Endodermal cell (in vitro differentiated cells): ENCODE data around the gene PSMC3IP. TPM values are rescaled to one million over a fixed set of nuclear protein-coding genes. Genes with fewer than 3 reads are reported as not detected.

Experiments used
- DNase-seq: peaks from one replicate; pipeline ENCODE4 v3.0.0-alpha.2; 2017
- H3K27ac ChIP-seq: 2 replicates; pipeline ENCODE4 v1.5.1; 2013; ENCODE audit warnings: mild to moderate bottlenecking, low read depth, low read length, moderate library complexity
- H3K27me3 ChIP-seq: 2 replicates; pipeline ENCODE4 v1.6.1; 2013; ENCODE audit warnings: mild to moderate bottlenecking, low read length, moderate library complexity; ENCODE audit not compliant: insufficient read depth, control insufficient read depth, poor library complexity, severe bottlenecking
- H3K36me3 ChIP-seq: 2 replicates; pipeline ENCODE4 v1.7.0; 2013; ENCODE audit warnings: mild to moderate bottlenecking, low read length, moderate library complexity; ENCODE audit not compliant: control insufficient read depth, insufficient read depth
- H3K4me1 ChIP-seq: one replicate; pipeline ENCODE4 v1.7.0; 2013; ENCODE audit warnings: low read length; ENCODE audit not compliant: control insufficient read depth, insufficient read depth
- H3K4me3 ChIP-seq: 2 replicates; pipeline ENCODE4 v1.5.1; 2013; ENCODE audit warnings: mild to moderate bottlenecking, low read length, moderate library complexity
- H3K9ac ChIP-seq: 2 replicates; pipeline ENCODE4 v1.6.1; 2013; ENCODE audit warnings: mild to moderate bottlenecking, low read length, moderate library complexity; ENCODE audit not compliant: poor library complexity, severe bottlenecking; ENCODE audit errors: extremely low read depth
- H3K9me3 ChIP-seq: 2 replicates; pipeline ENCODE4 v1.6.1; 2013; ENCODE audit warnings: mild to moderate bottlenecking, low read length, moderate library complexity; ENCODE audit not compliant: control insufficient read depth
- H3K27ac Mint-ChIP-seq: 2 replicates; pipeline ENCODE4 v1.8.0; 2020; ENCODE audit warnings: mixed read lengths
- H3K27me3 Mint-ChIP-seq: 2 replicates; pipeline ENCODE4 v1.8.0; 2021; ENCODE audit warnings: mild to moderate bottlenecking, mixed read lengths; ENCODE audit not compliant: insufficient read depth
- H3K36me3 Mint-ChIP-seq: 2 replicates; pipeline ENCODE4 v1.8.0; 2020; ENCODE audit warnings: low read depth, mixed read lengths
- H3K4me1 Mint-ChIP-seq: 2 replicates; pipeline ENCODE4 v1.8.0; 2020; ENCODE audit warnings: mixed read lengths
- H3K4me3 Mint-ChIP-seq: 2 replicates; pipeline ENCODE4 v1.8.0; 2020; ENCODE audit warnings: mild to moderate bottlenecking, moderate library complexity, mixed read lengths
- H3K9me3 Mint-ChIP-seq: 2 replicates; pipeline ENCODE4 v1.8.0; 2020; ENCODE audit warnings: mild to moderate bottlenecking, mixed read lengths
- WGBS, 2 experiments: methylation state at CpG; one replicate each; pipeline versions ENCODE4 v1.1.5 to v1.1.7; 2013; ENCODE audit warnings: missing lambda C conversion rate in 2 of 2, mixed read lengths in 1 of 2; ENCODE audit not compliant: insufficient coverage in 1 of 2, insufficient read length in 1 of 2; 5-methylcytosine and 5-hydroxymethylcytosine counted together
- total RNA-seq, 2 donors: library from RNA; stranded (reverse); fragmentation: NEBNext Ultra II Directional in 1 of 2; extraction: Animal tissue kit (Norgen Biotek cat#: 25700) in 1 of 2; gene quantifications; 2 replicates in 1 of 2; 3 replicates in 1 of 2; pipeline ENCODE4 v1.2.1, GENCODE V29; 2021
- TF ChIP-seq, protein P1 (sequence below): fragments of 200-600 bp; sonication (generic); conservative IDR thresholded peaks from 2 replicates; pipeline ENCODE4 v1.5.0; 2021; ENCODE audit warnings: antibody characterized with exemption, mild to moderate bottlenecking

Gene PSMC3IP
- total RNA-seq, 2 donors from 2014 or later = 27.8 to 38.6 TPM

DNA sequence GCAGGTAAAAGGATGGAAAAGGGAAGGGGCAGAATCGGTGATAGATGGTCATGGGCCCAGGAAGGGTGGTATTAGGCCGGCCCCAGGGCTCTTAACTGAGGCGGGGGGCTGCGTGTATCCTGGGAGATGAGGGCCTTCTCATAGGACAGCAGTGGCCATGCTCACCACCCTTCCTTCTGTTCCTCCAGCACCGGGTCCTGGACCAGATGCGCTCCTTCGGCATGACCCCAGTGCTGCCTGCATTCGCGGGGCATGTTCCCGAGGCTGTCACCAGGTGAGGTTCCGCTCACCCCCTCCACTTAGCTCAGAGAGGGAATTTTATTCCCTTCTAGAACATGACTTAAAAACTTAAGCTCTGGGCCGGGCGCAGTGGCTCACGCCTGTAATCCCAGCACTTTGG is 39.0 kb downstream of the PSMC3IP start:
- Histone ChIP-seq H3K4me3 (no peak overlapping the region), H3K9ac (no peak overlapping the region), H3K27ac (no peak overlapping the region), H3K27me3 (no peaks in the 10 kb centered on the region), H3K36me3 (peaks cover 10% of the 10 kb centered on the region), H3K4me1 (peaks cover 6% of the 10 kb centered on the region), H3K9me3 (no peaks in the 10 kb centered on the region)
- Mint-ChIP-seq H3K27me3 (no peaks in the 10 kb centered on the region), H3K4me1 (peaks cover 11% of the 10 kb centered on the region), H3K27ac (no peak overlapping the region), H3K36me3 (peaks cover 24% of the 10 kb centered on the region), H3K4me3 (no peak overlapping the region), H3K9me3 (no peaks in the 10 kb centered on the region)
- TF ChIP-seq, protein P1, sequence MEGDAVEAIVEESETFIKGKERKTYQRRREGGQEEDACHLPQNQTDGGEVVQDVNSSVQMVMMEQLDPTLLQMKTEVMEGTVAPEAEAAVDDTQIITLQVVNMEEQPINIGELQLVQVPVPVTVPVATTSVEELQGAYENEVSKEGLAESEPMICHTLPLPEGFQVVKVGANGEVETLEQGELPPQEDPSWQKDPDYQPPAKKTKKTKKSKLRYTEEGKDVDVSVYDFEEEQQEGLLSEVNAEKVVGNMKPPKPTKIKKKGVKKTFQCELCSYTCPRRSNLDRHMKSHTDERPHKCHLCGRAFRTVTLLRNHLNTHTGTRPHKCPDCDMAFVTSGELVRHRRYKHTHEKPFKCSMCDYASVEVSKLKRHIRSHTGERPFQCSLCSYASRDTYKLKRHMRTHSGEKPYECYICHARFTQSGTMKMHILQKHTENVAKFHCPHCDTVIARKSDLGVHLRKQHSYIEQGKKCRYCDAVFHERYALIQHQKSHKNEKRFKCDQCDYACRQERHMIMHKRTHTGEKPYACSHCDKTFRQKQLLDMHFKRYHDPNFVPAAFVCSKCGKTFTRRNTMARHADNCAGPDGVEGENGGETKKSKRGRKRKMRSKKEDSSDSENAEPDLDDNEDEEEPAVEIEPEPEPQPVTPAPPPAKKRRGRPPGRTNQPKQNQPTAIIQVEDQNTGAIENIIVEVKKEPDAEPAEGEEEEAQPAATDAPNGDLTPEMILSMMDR = no peak
- no peak for DNase-seq
- 94 to 98% methylated on average over 14 of the region's 14 CpGs for WGBS, 2 experiments

DNA sequence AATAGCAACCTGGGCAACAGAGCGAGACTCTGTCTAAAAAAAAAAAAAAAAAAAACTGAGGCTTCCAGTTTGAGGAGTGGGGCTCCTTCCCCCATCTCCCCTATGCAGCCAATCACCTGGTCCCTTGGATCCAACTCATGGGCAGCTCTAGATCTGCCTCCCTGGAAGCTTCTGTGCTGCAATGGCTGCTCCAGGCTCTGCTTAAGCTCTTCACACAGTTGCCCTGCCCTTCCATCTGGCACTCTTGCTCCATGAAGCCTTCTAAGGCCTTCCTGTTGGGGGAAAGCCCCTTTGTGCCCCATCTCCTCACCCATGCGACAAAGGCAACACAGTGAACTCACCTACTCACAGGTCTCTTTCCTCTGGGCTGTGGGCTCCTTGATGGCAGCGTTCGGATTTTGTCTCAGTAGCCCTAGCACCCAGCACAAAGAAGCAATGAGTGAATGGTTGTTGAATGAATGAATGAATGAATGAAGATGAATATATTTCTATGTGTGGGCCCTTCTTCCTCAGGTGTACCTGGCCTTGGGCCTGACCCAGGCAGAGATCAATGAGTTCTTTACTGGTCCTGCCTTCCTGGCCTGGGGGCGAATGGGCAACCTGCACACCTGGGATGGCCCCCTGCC is 39.6 kb downstream of the PSMC3IP start:
- Histone ChIP-seq H3K4me3 (no peak overlapping the region), H3K27me3 (no peaks in the 10 kb centered on the region), H3K36me3 (peaks cover 10% of the 10 kb centered on the region), H3K27ac (no peak overlapping the region), H3K4me1 (peaks cover 6% of the 10 kb centered on the region), H3K9me3 (no peaks in the 10 kb centered on the region), H3K9ac (no peak overlapping the region)
- WGBS, 2 experiments = 94% methylated on average over 5 of the region's 5 CpGs; no CpG with 5 or more reads in 1 of the 2 experiments
- TF ChIP-seq, protein P1 = no peak
- H3K4me1 Mint-ChIP-seq = peaks cover 11% of the 10 kb centered on the region
- H3K27ac Mint-ChIP-seq = no peak overlapping the region
- H3K27me3 Mint-ChIP-seq = no peaks in the 10 kb centered on the region
- no peaks in the 10 kb centered on the region for H3K9me3 Mint-ChIP-seq
- peaks cover 23% of the 10 kb centered on the region for H3K36me3 Mint-ChIP-seq
- peak overlapping the region; percentile 73 for H3K4me3 Mint-ChIP-seq
- no peak for DNase-seq

DNA sequence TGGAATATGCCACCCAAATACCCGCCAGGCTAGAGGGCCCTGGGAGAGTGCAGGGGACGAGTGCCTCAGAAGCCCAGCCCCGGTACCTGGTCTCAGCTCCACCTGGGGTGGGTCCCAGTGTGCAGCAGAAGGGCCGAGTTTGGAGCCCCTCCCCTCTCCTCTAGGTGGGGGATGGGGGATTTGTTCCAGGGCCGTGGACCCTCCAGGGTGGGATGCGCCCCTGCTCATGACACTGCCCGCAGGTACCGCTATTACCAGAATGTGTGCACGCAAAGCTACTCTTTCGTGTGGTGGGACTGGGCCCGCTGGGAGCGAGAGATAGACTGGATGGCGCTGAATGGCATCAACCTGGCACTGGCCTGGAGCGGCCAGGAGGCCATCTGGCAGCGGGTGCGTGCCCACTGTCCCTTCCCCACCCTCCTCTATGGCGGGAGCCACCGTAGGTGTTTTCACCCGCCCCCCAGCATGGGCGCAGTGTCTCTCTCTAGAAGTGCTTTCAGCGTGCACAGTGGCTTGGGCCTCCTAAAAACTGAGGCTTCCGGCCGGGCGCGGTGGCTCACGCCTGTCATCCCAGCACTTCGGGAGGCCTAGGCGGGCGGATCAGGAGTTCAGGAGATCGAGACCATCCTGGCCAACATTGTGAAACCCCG is 40.2 kb downstream of the PSMC3IP start:
- Histone ChIP-seq H3K27me3 (no peaks in the 10 kb centered on the region), H3K4me1 (peaks cover 6% of the 10 kb centered on the region), H3K27ac (no peak overlapping the region), H3K4me3 (peak overlapping the region; percentile 93), H3K9ac (no peak overlapping the region), H3K9me3 (no peaks in the 10 kb centered on the region), H3K36me3 (peaks cover 10% of the 10 kb centered on the region)
- peaks cover 23% of the 10 kb centered on the region for H3K36me3 Mint-ChIP-seq
- H3K4me3 Mint-ChIP-seq = peak overlapping the region; percentile 73
- TF ChIP-seq, protein P1 = no peak
- no peaks in the 10 kb centered on the region for H3K27me3 Mint-ChIP-seq
- H3K4me1 Mint-ChIP-seq = peaks cover 11% of the 10 kb centered on the region
- no peak for DNase-seq
- 92 to 95% methylated on average over 21 to 31 of the region's 31 CpGs for WGBS, 2 experiments
- H3K9me3 Mint-ChIP-seq = no peaks in the 10 kb centered on the region
- H3K27ac Mint-ChIP-seq = no peak overlapping the region
